A673 (cell line): Measurements from ENCODE around the gene LRRC18. TPM values are rescaled to one million over a fixed set of nuclear protein-coding genes. Genes with fewer than 3 reads are reported as not detected.

Experiments used
- Bru-seq: library from RNA; stranded (reverse); fragments of 400-500 nt; gene quantifications from one replicate; lab custom pipeline; 2021; lab: Mats Ljungman, UMichigan
- BruChase-seq, 2 experiments: library from RNA; stranded (reverse); fragments of 400-500 nt; gene quantifications; one replicate each; lab custom pipeline; 2021; lab: Mats Ljungman, UMichigan
- BruUV-seq: library from RNA; stranded (reverse); fragments of 400-500 nt; replicated peaks from 2 replicates; lab custom pipeline; 2021; lab: Mats Ljungman, UMichigan
- CTCF ChIA-PET: fragments of 300-600 bp; sonication (Branson Sonifier 250); formaldehyde crosslinking; loops from one replicate; lab custom pipeline; 2022; ENCODE audit warnings: antibody characterized with exemption; lab: Charles Lee
- POLR2A ChIA-PET: fragments of 300-600 bp; sonication (Branson Sonifier 250); formaldehyde crosslinking; loops from one replicate; lab custom pipeline; 2022; ENCODE audit warnings: antibody characterized with exemption; ENCODE audit not compliant: low non-redundant PET; lab: Charles Lee
- DNase-seq: peaks from one replicate; pipeline ENCODE4 v3.0.0-alpha.2; 2015; ENCODE audit warnings: low spot score
- H3K27ac ChIP-seq: fragments of 200-600 bp; sonication (generic); 2 replicates; pipeline ENCODE4 v1.5.1; 2016; ENCODE audit warnings: mixed run types, low read depth, mild to moderate bottlenecking, mixed read lengths, antibody characterized with exemption, low read length; ENCODE audit not compliant: poor library complexity, severe bottlenecking
- H3K27me3 ChIP-seq: fragments of 200-600 bp; sonication (generic); replicated peaks from 2 replicates; pipeline ENCODE4 v1.6.1; 2017; ENCODE audit warnings: mixed run types, low read depth, mild to moderate bottlenecking, mixed read lengths, antibody characterized with exemption, low read length; ENCODE audit not compliant: insufficient read depth, poor library complexity
- H3K36me3 ChIP-seq: fragments of 200-600 bp; sonication (generic); 2 replicates; pipeline ENCODE4 v1.6.1; 2016; ENCODE audit warnings: mixed run types, mild to moderate bottlenecking, mixed read lengths, antibody characterized with exemption, low read length; ENCODE audit not compliant: insufficient read depth, poor library complexity, severe bottlenecking
- H3K4me1 ChIP-seq: fragments of 200-600 bp; sonication (generic); 2 replicates; pipeline ENCODE4 v1.6.1; 2017; ENCODE audit warnings: mixed run types, mild to moderate bottlenecking, mixed read lengths, antibody characterized with exemption, low read length; ENCODE audit not compliant: insufficient read depth, poor library complexity, severe bottlenecking
- H3K4me3 ChIP-seq: fragments of 200-600 bp; sonication (generic); 2 replicates; pipeline ENCODE4 v1.5.1; 2016; ENCODE audit warnings: low read depth, mixed run types, mild to moderate bottlenecking, mixed read lengths, low read length; ENCODE audit not compliant: poor library complexity, severe bottlenecking
- H3K9me3 ChIP-seq: fragments of 200-600 bp; sonication (generic); 2 replicates; pipeline ENCODE4 v1.6.1; 2016; ENCODE audit warnings: mixed run types, low read depth, mild to moderate bottlenecking, mixed read lengths, antibody characterized with exemption, low read length; ENCODE audit not compliant: poor library complexity, severe bottlenecking
- EZH2 ChIP-seq: fragments of 200-600 bp; sonication (generic); IDR thresholded peaks from 2 replicates; pipeline ENCODE4 v1.6.1; 2017; ENCODE audit warnings: borderline replicate concordance, low read depth, mild to moderate bottlenecking, mixed read lengths, antibody characterized with exemption, low read length; ENCODE audit not compliant: poor library complexity, severe bottlenecking
- intact Hi-C: fragments of 100-400 bp; cut with micrococcal nuclease; formaldehyde crosslinking; loops from one replicate; pipeline ENCODE4 v1.10.0; 2022; ENCODE audit not compliant: unreplicated experiment
- long read RNA-seq: library from polyadenylated mRNA; stranded (forward); transcript quantifications from one replicate; pipeline ENCODE4 v2.0.0, GENCODE V29; 2022
- total RNA-seq: library from RNA; stranded (reverse); gene quantifications from 2 replicates; pipeline ENCODE4 v1.2.3, GENCODE V29; 2021
- TF ChIP-seq, protein P1 (sequence below): fragments of 300-800, 200-600 bp; sonication (generic); conservative IDR thresholded peaks from 2 replicates; pipeline ENCODE4 v1.5.1; 2017; ENCODE audit warnings: low read depth, mild to moderate bottlenecking, antibody characterized with exemption, low read length, moderate library complexity, mixed read lengths

LRRC18 gene
- total RNA-seq (not detected in 2 replicates), Bru-seq, nascent RNA (not detected), BruChase-seq, experiment 1, labeled RNA remaining after a 2-hour chase (not detected), BruChase-seq, experiment 2, labeled RNA remaining after a 6-hour chase (not detected)
- long read RNA-seq, result 0 reads

DNA sequence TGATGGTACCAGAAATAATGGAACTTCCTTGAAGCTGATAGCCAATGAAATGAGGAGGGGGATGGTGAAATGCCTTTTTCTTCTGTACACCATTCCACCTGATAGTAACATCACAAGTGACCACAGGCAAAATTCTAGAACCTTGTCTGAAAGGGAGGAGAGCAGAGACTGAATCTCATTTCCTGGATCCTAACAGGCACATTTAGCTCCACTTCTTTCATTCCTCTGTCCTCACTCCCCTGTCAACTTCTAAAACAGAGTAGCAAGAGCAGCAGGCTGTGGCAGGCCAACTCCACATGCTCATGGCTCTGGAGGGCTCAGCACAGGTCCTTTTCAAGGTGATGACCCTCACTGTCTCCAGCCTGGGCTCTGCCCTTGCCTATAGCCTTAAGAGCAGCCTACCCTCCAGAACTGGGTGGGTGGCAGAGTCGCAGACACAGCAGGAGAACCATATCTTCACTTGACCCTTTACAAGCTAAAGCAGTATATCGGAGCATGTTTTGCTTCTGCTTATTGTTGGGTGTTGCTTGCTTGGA, at the start of gene LRRC18:
Gene LRRC18 (minus strand): TSS at position 51 of the 536 bp plus-strand sequence. CDS start 25,685 bp downstream, outside the sequence.
- Histone ChIP-seq H3K36me3 (no peaks in the 10 kb centered on the region), H3K4me1 (no peaks in the 10 kb centered on the region), H3K4me3 (no peak within 1 kb of the TSS), H3K9me3 (no peaks in the 10 kb centered on the region), H3K27ac (no peak within 1 kb of the TSS), H3K27me3 (peaks cover 9% of the 10 kb centered on the region)
- intact Hi-C loops, result no loop called here
- BruUV-seq, result no TSS peak
- CTCF ChIA-PET, result no interaction called here
- DNase-seq, result no peak
- POLR2A ChIA-PET, result no interaction called here
- no peak for TF ChIP-seq EZH2
- TF ChIP-seq, protein P1, sequence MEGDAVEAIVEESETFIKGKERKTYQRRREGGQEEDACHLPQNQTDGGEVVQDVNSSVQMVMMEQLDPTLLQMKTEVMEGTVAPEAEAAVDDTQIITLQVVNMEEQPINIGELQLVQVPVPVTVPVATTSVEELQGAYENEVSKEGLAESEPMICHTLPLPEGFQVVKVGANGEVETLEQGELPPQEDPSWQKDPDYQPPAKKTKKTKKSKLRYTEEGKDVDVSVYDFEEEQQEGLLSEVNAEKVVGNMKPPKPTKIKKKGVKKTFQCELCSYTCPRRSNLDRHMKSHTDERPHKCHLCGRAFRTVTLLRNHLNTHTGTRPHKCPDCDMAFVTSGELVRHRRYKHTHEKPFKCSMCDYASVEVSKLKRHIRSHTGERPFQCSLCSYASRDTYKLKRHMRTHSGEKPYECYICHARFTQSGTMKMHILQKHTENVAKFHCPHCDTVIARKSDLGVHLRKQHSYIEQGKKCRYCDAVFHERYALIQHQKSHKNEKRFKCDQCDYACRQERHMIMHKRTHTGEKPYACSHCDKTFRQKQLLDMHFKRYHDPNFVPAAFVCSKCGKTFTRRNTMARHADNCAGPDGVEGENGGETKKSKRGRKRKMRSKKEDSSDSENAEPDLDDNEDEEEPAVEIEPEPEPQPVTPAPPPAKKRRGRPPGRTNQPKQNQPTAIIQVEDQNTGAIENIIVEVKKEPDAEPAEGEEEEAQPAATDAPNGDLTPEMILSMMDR, result no peak

DNA sequence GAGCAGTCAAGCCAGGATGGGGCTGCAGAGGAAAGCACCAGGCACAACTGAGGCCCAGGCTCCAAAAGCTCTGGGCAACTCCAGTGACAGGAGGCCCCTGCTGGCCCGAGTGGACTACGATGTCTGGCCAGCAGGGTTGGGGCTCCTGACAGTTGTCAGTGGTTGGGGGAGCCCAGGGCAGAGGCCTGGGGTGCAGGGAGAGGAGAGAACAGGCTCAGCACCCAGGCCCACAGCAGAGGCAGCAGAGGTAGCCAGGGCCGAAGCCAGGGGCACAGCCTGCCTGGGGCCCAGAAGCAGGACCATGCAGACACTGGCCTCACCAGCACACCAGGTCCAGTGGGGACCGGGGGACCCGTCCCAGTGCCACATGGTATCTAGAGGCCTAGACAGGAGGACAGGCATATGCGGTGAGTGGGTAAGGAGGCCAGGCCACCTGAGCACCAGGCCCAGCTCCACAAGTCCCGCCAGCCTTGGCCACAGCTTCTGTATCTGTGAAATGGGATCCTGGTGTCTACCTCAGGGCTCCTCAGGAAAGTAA, 46.0 kb upstream of the LRRC18 start:
- POLR2A ChIA-PET, result no interaction called here

DNA sequence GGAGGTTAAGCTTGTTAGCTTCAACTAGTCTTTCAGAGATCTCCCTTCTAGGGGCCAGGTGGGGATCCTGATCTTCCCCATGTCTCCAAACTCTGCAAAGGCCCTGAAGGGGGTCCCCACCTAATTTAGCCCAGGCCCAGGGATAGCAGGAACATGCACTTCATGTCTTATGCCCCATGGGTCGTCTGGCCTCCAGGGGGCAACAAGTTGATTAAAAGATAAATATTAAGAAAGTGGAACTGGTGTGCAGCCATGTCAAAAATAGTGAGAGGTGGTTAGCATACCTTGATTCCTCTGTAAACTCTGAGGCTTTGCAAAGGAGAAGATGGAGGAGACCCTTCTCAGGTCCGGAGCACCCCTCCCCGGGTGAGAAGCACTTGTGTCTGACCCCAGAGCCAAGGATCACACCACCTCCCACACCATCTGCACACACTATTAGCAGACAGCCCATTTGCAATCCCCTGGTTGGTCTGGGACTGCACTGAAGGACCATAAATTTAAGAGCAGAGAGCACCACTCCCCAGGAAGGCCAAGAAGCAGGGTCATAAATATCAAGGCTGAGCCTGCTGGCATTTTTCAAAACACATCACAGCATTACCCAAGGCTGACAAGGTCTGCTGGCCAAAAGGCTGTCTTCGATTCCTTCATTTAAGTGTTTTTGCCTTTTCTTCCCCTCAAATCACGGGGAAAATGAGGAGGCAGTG, 44.2 kb upstream of the LRRC18 start:
- intact Hi-C loops, result loop anchor here (5.0 to 10.0 kb wide), 2 partner anchors 181 to 534 kb away; no protein-coding TSS in a partner anchor
- H3K27me3 ChIP-seq, result peaks cover 5% of the 10 kb centered on the region
- H3K4me3 ChIP-seq, result no peak overlapping the region
- H3K9me3 ChIP-seq, result no peaks in the 10 kb centered on the region
- BruUV-seq, result no TSS peak
- no peak for DNase-seq
- ChIA-PET CTCF (no interaction called here), POLR2A (no interaction called here)
- no peak overlapping the region for H3K27ac ChIP-seq
- no peak for TF ChIP-seq EZH2
- TF ChIP-seq, protein P1, result no peak
- H3K4me1 ChIP-seq, result no peaks in the 10 kb centered on the region
- no peaks in the 10 kb centered on the region for H3K36me3 ChIP-seq

More for the DNA sequence above, 46.0 kb upstream of the LRRC18 start:
- Histone ChIP-seq H3K27me3 (peaks cover 2% of the 10 kb centered on the region), H3K9me3 (no peaks in the 10 kb centered on the region), H3K4me1 (no peaks in the 10 kb centered on the region), H3K27ac (no peak overlapping the region), H3K36me3 (no peaks in the 10 kb centered on the region), H3K4me3 (no peak overlapping the region)
- CTCF ChIA-PET, result no interaction called here
- BruUV-seq, result no TSS peak
- no peak for DNase-seq
- TF ChIP-seq, protein P1, result no peak
- TF ChIP-seq EZH2, result no peak
- intact Hi-C loops, result loop anchor here (10.0 kb wide), 1 partner anchor 179 kb away; no protein-coding TSS in a partner anchor
